Kidney (tissue), 14 donors: Measurements from ENCODE around the gene UBASH3B. TPM values are rescaled to one million over a fixed set of nuclear protein-coding genes. Genes with fewer than 3 reads are reported as not detected.

Experiments
- DNase-seq, 5 donors: peaks; one replicate each; pipeline ENCODE4 v3.0.0-alpha.2; 2013 to 2020
- FAIRE-seq: peaks from 2 replicates; lab custom pipeline; 2012; peaks lifted over from hg19 to GRCh38; lab: Jason Lieb, UNC
- H3K27ac ChIP-seq, 2 donors: one replicate each; pipeline ENCODE4 v1.7.0; 2013; ENCODE audit warnings: low read depth in 2 of 2, low read length in 2 of 2, inconsistent platforms in 1 of 2
- H3K27me3 ChIP-seq: one replicate; pipeline ENCODE4 v1.7.1; 2013; ENCODE audit warnings: low read length, inconsistent platforms; ENCODE audit not compliant: control insufficient read depth, insufficient read depth
- H3K36me3 ChIP-seq, 3 donors: one replicate each; pipeline versions ENCODE4 v1.7.0 to v1.7.1; 2013; ENCODE audit warnings: low read length in 3 of 3, control low read depth in 1 of 3, inconsistent platforms in 1 of 3; ENCODE audit not compliant: insufficient read depth in 3 of 3, control insufficient read depth in 2 of 3
- H3K4me1 ChIP-seq, 3 donors: one replicate each; pipeline versions ENCODE4 v1.7.0 to v1.7.1; 2013; ENCODE audit warnings: low read length in 3 of 3, inconsistent platforms in 1 of 3, low read depth in 1 of 3; ENCODE audit not compliant: control insufficient read depth in 2 of 3, insufficient read depth in 2 of 3
- H3K4me3 ChIP-seq, 3 donors: one replicate each; pipeline versions ENCODE4 v1.7.0 to v1.8.1; 2013; ENCODE audit warnings: low read length in 3 of 3, control low read depth in 1 of 3, inconsistent platforms in 1 of 3
- H3K9ac ChIP-seq, 3 donors: one replicate each; pipeline versions ENCODE4 v1.7.0 to v1.7.1; 2013; ENCODE audit warnings: low read length in 3 of 3, control low read depth in 1 of 3, inconsistent platforms in 1 of 3
- H3K9me3 ChIP-seq, 3 donors: one replicate each; pipeline versions ENCODE4 v1.7.0 to v1.7.1; 2013; ENCODE audit warnings: low read length in 3 of 3, control low read depth in 1 of 3, inconsistent platforms in 1 of 3; ENCODE audit not compliant: control insufficient read depth in 2 of 3, insufficient read depth in 1 of 3
- intact Hi-C: fragments of 100-400 bp; cut with DNase I; formaldehyde crosslinking; loops from one replicate; pipeline ENCODE4 v1.11.1; 2022
- polyA plus RNA-seq: library from polyadenylated mRNA; stranded (reverse); fragments of 350-450 nt; fragmentation: Illumina TruSeq; extraction: RNeasy Lipid Tissue Mini Kit (QIAGEN cat#74804); gene quantifications from one replicate; pipeline ENCODE4 v1.2.3, GENCODE V29; 2014; ENCODE audit warnings: low read depth, low replicate concordance; ENCODE audit not compliant: insufficient read depth
- total RNA-seq: library from RNA; stranded (reverse); fragmentation: NEBNext Ultra II Directional; extraction: Animal tissue kit (Norgen Biotek cat#: 25700); gene quantifications from one replicate; pipeline ENCODE4 v1.2.1, GENCODE V29; 2021
- TF ChIP-seq, protein P1 (sequence below): IDR thresholded peaks from 3 replicates; pipeline ENCODE4 v1.5.1; 2012; ENCODE audit warnings: mild to moderate bottlenecking, moderate library complexity, borderline replicate concordance; ENCODE audit not compliant: insufficient read depth; ENCODE audit errors: extremely low read depth
- donor health status: control.
- donor health status: control.
- donor health status: control.
- donor health status: control.
- donor health status: control.
- donor health status: DM: yes; HTN: yes; CAD: no.
- donor health status: Normal renal cell carcinoma (clear cell type).

Gene UBASH3B
- total and polyA plus RNA-seq, 2 donors from 2014 or later, result 0.62 to 22.8 TPM

DNA sequence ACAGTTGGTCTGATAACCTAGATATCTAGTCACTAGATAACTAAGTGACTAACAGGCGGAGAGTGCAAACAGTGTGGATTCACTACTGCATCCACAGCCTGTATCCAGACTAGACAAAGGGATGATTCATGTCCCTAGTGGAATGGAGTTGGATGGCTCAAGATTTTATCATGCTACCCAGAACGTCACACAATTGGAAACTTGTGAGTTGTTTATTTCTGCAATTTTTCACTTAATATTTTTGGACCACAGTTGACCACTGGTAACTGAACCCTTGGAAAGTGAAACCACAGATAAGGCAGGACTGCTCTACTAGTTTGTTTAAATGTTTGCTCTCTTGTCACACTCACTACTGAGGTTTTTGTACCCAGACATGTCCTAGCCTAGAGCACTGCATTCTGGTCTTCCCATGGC is 76.0 kb downstream of the UBASH3B start:
- H3K9ac ChIP-seq, result no peak overlapping the region
- H3K36me3 ChIP-seq, result no peaks in the 10 kb centered on the region
- H3K4me1 ChIP-seq, result peaks cover 8 to 11% (median 11%) of the 10 kb centered on the region in 3 donors
- H3K4me3 ChIP-seq, result no peak overlapping the region
- no peaks in the 10 kb centered on the region for H3K27me3 ChIP-seq
- intact Hi-C loops, result no loop called here
- no peak overlapping the region for H3K27ac ChIP-seq
- TF ChIP-seq, protein P1, sequence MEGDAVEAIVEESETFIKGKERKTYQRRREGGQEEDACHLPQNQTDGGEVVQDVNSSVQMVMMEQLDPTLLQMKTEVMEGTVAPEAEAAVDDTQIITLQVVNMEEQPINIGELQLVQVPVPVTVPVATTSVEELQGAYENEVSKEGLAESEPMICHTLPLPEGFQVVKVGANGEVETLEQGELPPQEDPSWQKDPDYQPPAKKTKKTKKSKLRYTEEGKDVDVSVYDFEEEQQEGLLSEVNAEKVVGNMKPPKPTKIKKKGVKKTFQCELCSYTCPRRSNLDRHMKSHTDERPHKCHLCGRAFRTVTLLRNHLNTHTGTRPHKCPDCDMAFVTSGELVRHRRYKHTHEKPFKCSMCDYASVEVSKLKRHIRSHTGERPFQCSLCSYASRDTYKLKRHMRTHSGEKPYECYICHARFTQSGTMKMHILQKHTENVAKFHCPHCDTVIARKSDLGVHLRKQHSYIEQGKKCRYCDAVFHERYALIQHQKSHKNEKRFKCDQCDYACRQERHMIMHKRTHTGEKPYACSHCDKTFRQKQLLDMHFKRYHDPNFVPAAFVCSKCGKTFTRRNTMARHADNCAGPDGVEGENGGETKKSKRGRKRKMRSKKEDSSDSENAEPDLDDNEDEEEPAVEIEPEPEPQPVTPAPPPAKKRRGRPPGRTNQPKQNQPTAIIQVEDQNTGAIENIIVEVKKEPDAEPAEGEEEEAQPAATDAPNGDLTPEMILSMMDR, result no peak
- DNase-seq, result no peak
- no peaks in the 10 kb centered on the region for H3K9me3 ChIP-seq
- no peak for FAIRE-seq

DNA sequence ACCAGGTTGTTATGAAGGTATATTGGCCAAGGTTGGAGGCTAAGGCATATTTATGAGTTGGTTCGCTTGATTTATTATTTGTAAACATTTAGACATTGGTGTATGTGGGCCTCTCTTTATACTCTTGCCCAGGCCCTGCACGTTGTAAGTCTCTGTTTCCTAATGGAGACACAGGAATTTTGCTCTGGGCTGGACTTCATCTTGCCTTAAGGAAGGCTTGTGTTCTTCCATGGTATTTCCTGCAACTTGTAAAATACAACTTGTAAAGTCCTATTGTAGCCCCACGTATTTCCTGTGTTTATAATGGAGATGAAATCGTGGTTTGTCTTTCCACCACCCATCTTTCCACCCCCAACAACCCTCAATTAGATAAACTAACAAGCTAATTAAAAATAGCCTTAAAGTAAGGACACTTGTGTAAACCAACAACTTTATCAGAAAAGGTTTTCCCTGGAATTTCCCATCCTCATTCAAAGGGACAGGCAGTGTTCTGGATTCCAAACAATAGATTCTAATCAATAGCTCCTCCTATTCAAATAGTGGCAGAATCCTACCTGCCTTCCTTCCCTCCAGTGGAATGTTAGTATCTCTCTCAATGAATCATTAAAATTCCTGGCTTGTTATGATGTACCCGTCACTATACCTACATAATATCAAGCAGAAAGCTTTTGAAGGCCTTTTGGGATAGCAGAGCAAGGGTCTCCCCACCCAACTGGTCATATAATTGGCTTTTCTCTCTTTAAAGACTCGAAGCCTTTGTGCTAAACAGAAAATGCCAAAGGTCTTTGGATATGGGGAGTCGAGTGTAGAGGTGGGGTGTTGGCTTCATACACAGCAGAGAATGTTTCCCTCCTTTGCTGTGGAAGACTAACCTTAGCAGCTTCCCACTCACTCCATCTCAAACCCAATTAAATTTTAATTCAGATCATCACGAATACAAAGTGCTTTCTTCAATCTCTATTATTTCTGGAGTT is 77.1 kb downstream of the UBASH3B start:
- intact Hi-C loops, result no loop called here
- H3K4me1 ChIP-seq, result peaks cover 4 to 6% (median 5%) of the 10 kb centered on the region in 3 donors
- H3K9me3 ChIP-seq, result no peaks in the 10 kb centered on the region
- no peak overlapping the region for H3K9ac ChIP-seq
- no peaks in the 10 kb centered on the region for H3K36me3 ChIP-seq
- no peak overlapping the region for H3K27ac ChIP-seq
- H3K4me3 ChIP-seq, result no peak overlapping the region
- TF ChIP-seq, protein P1, result no peak
- DNase-seq (peak in 1 of 5 donors; percentile 60), FAIRE-seq (no peak)
- no peaks in the 10 kb centered on the region for H3K27me3 ChIP-seq

DNA sequence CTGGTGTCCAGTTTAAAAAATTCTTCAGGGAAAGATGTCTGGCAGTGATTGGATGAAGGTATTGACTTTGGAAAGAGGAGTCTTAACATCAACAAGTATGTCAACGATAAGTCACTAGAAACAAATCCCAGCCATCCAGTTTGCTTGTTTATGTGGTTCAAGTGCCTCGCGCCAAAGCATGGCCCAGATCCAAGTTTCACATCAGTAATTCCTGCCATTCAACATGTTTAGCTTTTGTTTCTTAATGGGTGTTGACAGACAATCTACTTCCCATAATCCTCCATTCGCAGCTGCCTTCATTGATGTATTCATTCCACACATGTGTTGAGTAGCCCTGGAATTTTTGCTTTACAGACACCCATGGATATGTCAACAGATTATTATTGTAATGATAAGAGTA is 77.8 kb downstream of the UBASH3B start:
- TF ChIP-seq, protein P1, result no peak
- Histone ChIP-seq H3K36me3 (no peaks in the 10 kb centered on the region), H3K27ac (no peak overlapping the region), H3K4me3 (no peak overlapping the region), H3K9me3 (no peaks in the 10 kb centered on the region), H3K4me1 (peaks cover 3 to 6% (median 5%) of the 10 kb centered on the region in 3 donors), H3K9ac (no peak overlapping the region), H3K27me3 (no peaks in the 10 kb centered on the region)
- DNase-seq (peak in 1 of 5 donors; percentile 79), FAIRE-seq (no peak)
- intact Hi-C loops, result no loop called here
